GM06990 (cell line): ENCODE measurements around the gene HPS4.
A peak's percentile ranks its signal among the peaks of the same experiment; 100 is the strongest.

Source experiments
- DNase-seq: peaks from one replicate; pipeline ENCODE4 v3.0.0-alpha.2; 2011; ENCODE audit not compliant: insufficient read length; ENCODE audit errors: extremely low read depth
- H3K27me3 ChIP-seq: replicated peaks from 2 replicates; pipeline ENCODE4 v1.6.0; 2011; ENCODE audit warnings: low read length; ENCODE audit not compliant: control insufficient read depth, insufficient read depth
- H3K36me3 ChIP-seq: 2 replicates; pipeline ENCODE4 v1.5.1; 2011; ENCODE audit warnings: low read length; ENCODE audit not compliant: control insufficient read depth, insufficient read depth
- H3K4me3 ChIP-seq: replicated peaks from 2 replicates; pipeline ENCODE4 v1.5.1; 2011; ENCODE audit warnings: low read depth, mild to moderate bottlenecking, control low read depth, low read length
- TF ChIP-seq, protein P1 (sequence below): IDR thresholded peaks from 2 replicates; pipeline ENCODE4 v1.5.1; 2011; ENCODE audit warnings: low read length, control low read depth, mild to moderate bottlenecking, inconsistent platforms; ENCODE audit not compliant: insufficient read depth, poor library complexity, severe bottlenecking

Gene HPS4

DNA sequence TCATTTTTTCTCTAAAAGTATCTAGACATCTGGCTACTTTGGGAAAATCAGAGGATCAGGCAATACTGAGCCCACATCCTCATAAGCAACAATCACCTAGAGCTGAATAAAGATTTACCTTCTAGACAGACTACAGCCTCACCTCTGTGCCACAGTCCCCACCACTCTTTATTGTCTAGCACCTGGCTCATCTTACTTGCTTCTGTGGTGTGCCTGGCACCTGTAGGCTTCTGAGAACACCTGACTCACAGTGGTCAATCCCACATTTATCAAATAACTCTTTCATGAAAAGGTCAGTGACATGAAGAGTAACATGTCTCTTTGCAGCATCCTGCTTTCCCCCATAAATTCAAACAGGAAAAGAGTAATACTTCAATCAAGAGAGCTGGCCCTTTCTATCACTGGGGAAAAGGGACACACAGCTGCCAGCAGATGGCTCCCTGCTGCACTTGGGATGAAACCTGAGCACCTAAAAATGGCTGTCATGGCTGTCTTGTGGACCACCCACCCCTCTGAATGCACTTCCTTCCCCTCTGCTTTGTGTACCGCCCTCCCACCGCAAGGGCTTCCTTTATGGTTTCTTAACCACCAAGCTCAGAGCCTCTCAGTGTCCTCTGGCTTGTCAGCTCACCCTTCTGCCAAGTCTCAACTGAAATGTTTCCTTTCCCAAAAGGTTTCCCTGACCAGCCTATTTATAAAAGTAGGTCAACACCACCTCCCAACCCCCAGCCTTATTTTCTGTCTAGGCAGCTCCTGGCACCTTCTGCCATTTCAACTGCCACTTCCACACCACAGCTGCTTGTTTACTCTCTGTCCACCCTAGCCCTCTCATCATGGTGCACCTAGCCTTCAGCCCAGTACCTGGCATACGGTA, 19.3 kb upstream of the HPS4 start:
- Histone ChIP-seq H3K27me3 (no peaks in the 10 kb centered on the region), H3K4me3 (no peak overlapping the region), H3K36me3 (peaks cover 37% of the 10 kb centered on the region)
- peak; percentile 20 for DNase-seq
- TF ChIP-seq, protein P1, sequence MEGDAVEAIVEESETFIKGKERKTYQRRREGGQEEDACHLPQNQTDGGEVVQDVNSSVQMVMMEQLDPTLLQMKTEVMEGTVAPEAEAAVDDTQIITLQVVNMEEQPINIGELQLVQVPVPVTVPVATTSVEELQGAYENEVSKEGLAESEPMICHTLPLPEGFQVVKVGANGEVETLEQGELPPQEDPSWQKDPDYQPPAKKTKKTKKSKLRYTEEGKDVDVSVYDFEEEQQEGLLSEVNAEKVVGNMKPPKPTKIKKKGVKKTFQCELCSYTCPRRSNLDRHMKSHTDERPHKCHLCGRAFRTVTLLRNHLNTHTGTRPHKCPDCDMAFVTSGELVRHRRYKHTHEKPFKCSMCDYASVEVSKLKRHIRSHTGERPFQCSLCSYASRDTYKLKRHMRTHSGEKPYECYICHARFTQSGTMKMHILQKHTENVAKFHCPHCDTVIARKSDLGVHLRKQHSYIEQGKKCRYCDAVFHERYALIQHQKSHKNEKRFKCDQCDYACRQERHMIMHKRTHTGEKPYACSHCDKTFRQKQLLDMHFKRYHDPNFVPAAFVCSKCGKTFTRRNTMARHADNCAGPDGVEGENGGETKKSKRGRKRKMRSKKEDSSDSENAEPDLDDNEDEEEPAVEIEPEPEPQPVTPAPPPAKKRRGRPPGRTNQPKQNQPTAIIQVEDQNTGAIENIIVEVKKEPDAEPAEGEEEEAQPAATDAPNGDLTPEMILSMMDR: peak; percentile 71

DNA sequence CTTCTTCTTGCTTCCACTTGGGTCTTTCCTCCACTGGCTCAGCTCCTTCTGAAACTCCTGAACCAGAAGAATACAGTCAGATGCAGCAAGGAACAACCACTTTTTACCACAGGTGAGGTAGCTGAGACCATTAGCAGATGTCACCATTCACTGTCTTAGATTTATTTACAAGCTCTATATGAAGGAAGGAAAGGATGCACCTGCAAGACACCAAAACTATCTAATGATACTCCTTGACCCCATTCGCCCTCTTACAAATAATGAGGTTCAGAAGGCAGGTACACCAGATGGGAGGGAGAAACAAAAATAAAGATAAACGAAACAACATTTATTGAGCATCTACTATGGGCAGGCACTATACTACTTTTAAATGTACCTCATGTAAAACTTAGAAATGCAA, 18.4 kb upstream of the HPS4 start:
- no peak overlapping the region for H3K4me3 ChIP-seq
- TF ChIP-seq, protein P1: no peak
- peaks cover 39% of the 10 kb centered on the region for H3K36me3 ChIP-seq
- no peak for DNase-seq
- H3K27me3 ChIP-seq: no peaks in the 10 kb centered on the region

GRCh38 chr22:26499188-26499703, 15.7 kb upstream of the HPS4 start:
- no peak for DNase-seq
- Histone ChIP-seq H3K27me3 (no peaks in the 10 kb centered on the region), H3K36me3 (peaks cover 42% of the 10 kb centered on the region), H3K4me3 (no peak overlapping the region)
- TF ChIP-seq, protein P1: no peak

- Histone ChIP-seq H3K4me3 (no peak overlapping the region), H3K27me3 (no peaks in the 10 kb centered on the region), H3K36me3 (peaks cover 42% of the 10 kb centered on the region)
- DNase-seq: no peak
- TF ChIP-seq, protein P1: no peak
Measured at GRCh38 chr22:26496456-26496855, 12.9 kb upstream of the HPS4 start.

DNA sequence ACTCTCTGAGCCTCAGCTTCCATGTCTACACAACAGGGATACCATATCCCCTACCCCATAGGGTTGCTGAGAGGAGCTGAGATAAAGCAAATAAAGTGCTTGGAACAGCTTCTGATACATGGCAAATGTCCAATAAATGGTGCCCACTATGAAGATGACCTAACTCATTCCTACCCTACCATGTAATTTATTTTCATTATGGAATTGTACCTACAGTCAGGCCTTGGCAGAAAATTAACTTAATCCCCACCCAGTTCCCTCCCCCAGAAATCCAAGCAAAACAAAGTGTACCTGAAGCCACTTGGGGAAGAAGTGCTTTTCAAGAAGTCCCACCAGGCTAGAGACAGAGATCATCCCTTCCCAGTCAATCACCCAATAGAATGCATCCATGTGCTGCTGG, 10.9 kb upstream of the HPS4 start:
- Histone ChIP-seq H3K27me3 (no peaks in the 10 kb centered on the region), H3K36me3 (peaks cover 46% of the 10 kb centered on the region), H3K4me3 (no peak overlapping the region)
- TF ChIP-seq, protein P1: no peak
- no peak for DNase-seq

GRCh38 chr22:26492220-26492619, 8.6 kb upstream of the HPS4 start:
- no peak for DNase-seq
- TF ChIP-seq, protein P1: no peak
- H3K36me3 ChIP-seq: peaks cover 47% of the 10 kb centered on the region
- H3K4me3 ChIP-seq: no peak overlapping the region
- H3K27me3 ChIP-seq: no peaks in the 10 kb centered on the region
